Measurements from ENCODE around the gene EPS15. TPM values are rescaled to one million over a fixed set of nuclear protein-coding genes. Genes with fewer than 3 reads are reported as not detected.
"Not testable (repeated sequence)": the region's sequence is repeated elsewhere in the genome, so short reads cannot be mapped to it uniquely, and the experiment has no call there.

EPS15 gene
- total and polyA plus RNA-seq, 12 donors: 12.4 to 81.4 (median 63.0) TPM

- Histone ChIP-seq H3K4me3 (no peak overlapping the region), H3K27me3 (no peaks in the 10 kb centered on the region), H3K27ac (peak overlapping the region in 1 of 10 donors; percentile 2), H3K36me3 (peaks cover 0 to 86% (median 10%) of the 10 kb centered on the region in 9 donors), H3K4me1 (peaks cover 0 to 49% (median 23%) of the 10 kb centered on the region in 9 donors), H3K9me3 (no peaks in the 10 kb centered on the region)
- intact Hi-C loops (cut with DNase I): no loop called here
- DNase-seq (no peak), ATAC-seq (no peak)
- 80 to 93% methylated on average over 1 of the region's 1 CpG for WGBS, 2 donors
- TF ChIP-seq CTCF (IDR thresholded peaks at IDR 0.05): no peak
Observed at GRCh38 chr1:51442616-51443015, 76.5 kb downstream of the EPS15 start.

DNA sequence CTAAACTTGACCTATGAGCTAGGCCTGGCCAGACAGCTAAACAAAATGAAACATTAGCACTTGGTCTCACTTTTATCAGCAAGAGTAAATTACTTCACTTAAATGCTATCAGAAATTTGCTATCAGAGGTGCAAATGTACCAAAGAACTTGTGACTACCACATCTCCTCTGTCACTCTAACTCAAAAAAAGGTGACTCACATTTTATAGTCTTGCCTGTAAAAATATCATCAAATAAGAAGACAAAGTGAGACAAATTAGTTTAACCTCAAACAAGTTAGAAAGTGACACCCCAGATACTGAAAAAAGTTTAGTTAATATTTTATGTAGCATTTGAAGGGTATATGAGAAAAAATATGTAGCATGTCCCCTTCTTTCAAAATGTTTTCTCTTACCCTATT, 76.9 kb downstream of the EPS15 start:
- Histone ChIP-seq H3K4me3 (no peak overlapping the region), H3K27ac (peak overlapping the region in 1 of 10 donors; percentile 2), H3K4me1 (peaks cover 0 to 49% (median 23%) of the 10 kb centered on the region in 9 donors), H3K9me3 (no peaks in the 10 kb centered on the region), H3K36me3 (peaks cover 0 to 85% (median 10%) of the 10 kb centered on the region in 9 donors), H3K27me3 (no peaks in the 10 kb centered on the region)
- no peak for TF ChIP-seq CTCF (IDR thresholded peaks at IDR 0.05)
- intact Hi-C loops (cut with DNase I): no loop called here
- DNase-seq (no peak), ATAC-seq (no peak)

DNA sequence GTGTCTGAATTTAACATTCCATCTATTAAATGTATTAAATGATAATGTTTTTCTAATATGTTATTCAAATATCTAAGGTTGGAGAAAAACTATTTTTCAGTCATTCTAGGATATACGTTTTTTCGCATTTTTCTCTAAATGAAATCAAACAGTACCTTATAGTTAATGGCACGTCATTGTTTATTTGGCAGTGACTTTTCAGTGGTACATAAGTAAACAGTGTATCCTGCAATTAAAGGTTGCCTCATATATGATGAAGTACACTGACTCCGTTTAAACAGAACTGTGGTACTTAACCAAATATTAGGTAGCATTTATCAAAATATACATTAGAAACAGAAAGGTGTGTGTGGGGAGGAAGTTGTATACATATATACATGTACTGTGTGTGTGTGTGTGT, 79.2 kb downstream of the EPS15 start:
- Histone ChIP-seq H3K27me3 (no peaks in the 10 kb centered on the region), H3K27ac (no peak overlapping the region), H3K4me3 (no peak overlapping the region), H3K4me1 (peaks cover 0 to 41% (median 17%) of the 10 kb centered on the region in 9 donors), H3K9me3 (no peaks in the 10 kb centered on the region), H3K36me3 (peaks cover 0 to 88% (median 10%) of the 10 kb centered on the region in 9 donors)
- ATAC-seq: no peak
- no peak for TF ChIP-seq CTCF (IDR thresholded peaks at IDR 0.05)
- intact Hi-C loops (cut with DNase I): no loop called here
- 81 to 93% methylated on average over 4 of the region's 4 CpGs for WGBS, 2 donors
- DNase-seq: no peak

DNA sequence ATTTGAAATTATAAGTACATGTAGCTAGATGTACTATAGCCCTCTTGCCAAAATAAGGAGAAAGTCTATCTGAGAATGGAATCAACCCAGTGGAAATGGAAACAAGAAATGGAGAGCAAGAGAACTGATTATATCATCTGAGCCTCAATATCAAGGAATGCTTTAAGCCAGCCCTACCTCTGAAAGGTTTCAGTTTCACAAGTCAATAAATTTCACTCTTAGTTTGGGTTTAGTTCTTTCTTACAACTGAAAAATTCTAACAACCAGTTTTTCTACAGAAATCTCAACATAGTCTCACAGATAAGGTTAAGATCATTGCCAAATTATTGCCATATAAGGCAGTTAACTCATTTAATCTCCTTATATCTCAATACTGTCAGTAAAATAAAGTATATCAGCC, 80.0 kb downstream of the EPS15 start:
- Histone ChIP-seq H3K36me3 (peaks cover 0 to 87% (median 7%) of the 10 kb centered on the region in 9 donors), H3K9me3 (no peaks in the 10 kb centered on the region), H3K4me3 (no peak overlapping the region), H3K27me3 (no peaks in the 10 kb centered on the region), H3K4me1 (peaks cover 0 to 41% (median 13%) of the 10 kb centered on the region in 9 donors), H3K27ac (peak overlapping the region in 1 of 10 donors; percentile 24)
- DNase-seq (no peak), ATAC-seq (no peak)
- intact Hi-C loops (cut with DNase I): no loop called here
- TF ChIP-seq CTCF (IDR thresholded peaks at IDR 0.05): no peak

DNA sequence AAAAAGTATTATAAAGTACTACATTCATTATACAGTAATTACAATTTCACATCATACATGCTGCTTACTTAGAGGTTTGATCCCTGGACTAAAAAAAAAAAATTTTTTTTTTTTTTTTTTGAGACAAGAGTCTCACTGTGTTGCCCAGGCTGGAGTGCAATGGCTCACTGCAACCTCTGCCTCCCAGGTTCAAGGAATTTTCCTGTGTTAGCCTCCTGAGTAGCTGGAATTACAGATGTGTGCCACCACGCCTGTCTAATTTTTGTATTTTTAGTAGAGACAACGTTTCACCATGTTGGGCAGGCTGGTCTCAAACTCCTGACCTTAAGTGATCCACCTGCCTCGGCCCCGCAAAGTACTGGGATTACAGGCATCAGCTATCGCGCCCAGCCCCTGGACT, 81.7 kb downstream of the EPS15 start:
- DNase-seq; H3K4me3 ChIP-seq; H3K27ac ChIP-seq; ATAC-seq; intact Hi-C loops (cut with DNase I); H3K9me3 ChIP-seq; H3K27me3 ChIP-seq: not testable (repeated sequence)
- peaks cover 0 to 43% (median 21%) of the 10 kb centered on the region in 9 donors for H3K4me1 ChIP-seq
- peaks cover 0 to 85% (median 6%) of the 10 kb centered on the region in 9 donors for H3K36me3 ChIP-seq
- WGBS, 2 donors: 96% methylated on average over 6 of the region's 6 CpGs

All from heart right ventricle (tissue), 16 donors.